SU-DHL-6 (cell line): ENCODE measurements around the gene UQCR10.
A peak's percentile ranks its signal among the peaks of the same experiment; 100 is the strongest.

ENCODE experiments used
- H2AFZ ChIP-seq: fragments of 200-600 bp; sonication (generic); 2 replicates; pipeline ENCODE4 v1.6.1; 2014; ENCODE audit warnings: low read depth, mild to moderate bottlenecking, moderate library complexity, mixed read lengths, antibody characterized with exemption, low read length; ENCODE audit not compliant: severe bottlenecking
- H3F3A ChIP-seq: fragments of 200-600 bp; shearing (Covaris generic); 2 replicates; pipeline ENCODE4 v1.6.0; 2016; ENCODE audit warnings: antibody characterized with exemption, mild to moderate bottlenecking; ENCODE audit not compliant: insufficient read depth
- H3K27ac ChIP-seq: fragments of 200-600 bp; sonication (generic); 2 replicates; pipeline ENCODE4 v1.5.1; 2016; ENCODE audit warnings: low read depth, mild to moderate bottlenecking, low read length, moderate library complexity, mixed read lengths
- H3K27me3 ChIP-seq: fragments of 200-600 bp; sonication (generic), shearing (Covaris generic); 2 replicates; pipeline ENCODE4 v1.6.0; 2014; ENCODE audit warnings: mild to moderate bottlenecking, low read length
- H3K36me3 ChIP-seq: fragments of 200-600 bp; sonication (generic); 2 replicates; pipeline ENCODE4 v1.6.1; 2014; ENCODE audit warnings: mild to moderate bottlenecking, low read length, mixed read lengths
- H3K4me2 ChIP-seq: fragments of 300-600, 200-600 bp; shearing (Covaris generic), sonication (generic); 2 replicates; pipeline ENCODE4 v1.6.0; 2014; ENCODE audit warnings: low read length, low read depth, mild to moderate bottlenecking; ENCODE audit not compliant: poor library complexity, severe bottlenecking
- H3K4me3 ChIP-seq: fragments of 200-600 bp; sonication (generic); 2 replicates; pipeline ENCODE4 v1.5.1; 2014; ENCODE audit warnings: antibody characterized with exemption, low read length, mild to moderate bottlenecking, mixed read lengths; ENCODE audit not compliant: insufficient read depth, poor library complexity, severe bottlenecking
- H3K79me2 ChIP-seq: fragments of 200-600 bp; sonication (generic); 2 replicates; pipeline ENCODE4 v1.6.1; 2014; ENCODE audit warnings: mild to moderate bottlenecking, low read length, moderate library complexity; ENCODE audit not compliant: insufficient read depth
- H3K9ac ChIP-seq: fragments of 200-600 bp; sonication (generic); 2 replicates; pipeline ENCODE4 v1.7.0; 2014; ENCODE audit warnings: mild to moderate bottlenecking, low read length
- H3K9me2 ChIP-seq: fragments of 200-600 bp; sonication (generic); replicated peaks from 2 replicates; pipeline ENCODE4 v1.6.1; 2014; ENCODE audit warnings: low read length; ENCODE audit not compliant: insufficient read depth
- H3K9me3 ChIP-seq: fragments of 200-600 bp; sonication (generic); 2 replicates; pipeline ENCODE4 v1.6.1; 2014; ENCODE audit warnings: low read length, mixed read lengths; ENCODE audit not compliant: insufficient read depth
- H4K20me1 ChIP-seq: fragments of 200-600 bp; sonication (generic); 2 replicates; pipeline ENCODE4 v1.6.1; 2014; ENCODE audit warnings: low read depth, mild to moderate bottlenecking, antibody characterized with exemption, low read length, moderate library complexity, mixed read lengths
- CTCF ChIP-seq: fragments of 200-600 bp; sonication (generic); IDR thresholded peaks from one replicate; pipeline ENCODE4 v1.5.1; 2017; ENCODE audit warnings: antibody characterized with exemption, mild to moderate bottlenecking, low read length, moderate library complexity; ENCODE audit not compliant: insufficient read depth, poor library complexity, severe bottlenecking
- EZH2phosphoT487 ChIP-seq: fragments of 200-600 bp; sonication (generic), shearing (Covaris generic); conservative IDR thresholded peaks from 2 replicates; pipeline ENCODE4 v1.6.1; 2018; ENCODE audit warnings: mild to moderate bottlenecking, antibody characterized with exemption, low read length, moderate library complexity, mixed read lengths

The UQCR10 gene

GRCh38 chr22:29734838-29735237 is 32.3 kb upstream of the UQCR10 start:
- no peak overlapping the region for H3K4me3 ChIP-seq

GRCh38 chr22:29735416-29735815 is 31.8 kb upstream of the UQCR10 start:
- Histone ChIP-seq H3K4me3 (no peak overlapping the region), H2AFZ (no peak overlapping the region), H3K36me3 (no peaks in the 10 kb centered on the region), H3K4me2 (no peak overlapping the region), H3K9ac (no peak overlapping the region), H3K79me2 (no peaks in the 10 kb centered on the region), H3K27ac (peak overlapping the region; percentile 92), H3K27me3 (no peaks in the 10 kb centered on the region), H3F3A (peaks cover 8% of the 10 kb centered on the region), H4K20me1 (no peaks in the 10 kb centered on the region), H3K9me2 (no peaks in the 10 kb centered on the region), H3K9me3 (no peaks in the 10 kb centered on the region)
- TF ChIP-seq EZH2phosphoT487 (no peak), CTCF (no peak)

More at GRCh38 chr22:29734838-29735237, 32.3 kb upstream of the UQCR10 start:
- Histone ChIP-seq H3K9me2 (no peaks in the 10 kb centered on the region), H3K27me3 (no peaks in the 10 kb centered on the region), H3F3A (peaks cover 8% of the 10 kb centered on the region), H3K36me3 (no peaks in the 10 kb centered on the region), H4K20me1 (no peaks in the 10 kb centered on the region), H3K27ac (peak overlapping the region; percentile 92), H2AFZ (no peak overlapping the region), H3K9ac (no peak overlapping the region), H3K9me3 (no peaks in the 10 kb centered on the region), H3K4me2 (peak overlapping the region; percentile 62), H3K79me2 (no peaks in the 10 kb centered on the region)
- TF ChIP-seq CTCF (no peak), EZH2phosphoT487 (no peak)

DNA sequence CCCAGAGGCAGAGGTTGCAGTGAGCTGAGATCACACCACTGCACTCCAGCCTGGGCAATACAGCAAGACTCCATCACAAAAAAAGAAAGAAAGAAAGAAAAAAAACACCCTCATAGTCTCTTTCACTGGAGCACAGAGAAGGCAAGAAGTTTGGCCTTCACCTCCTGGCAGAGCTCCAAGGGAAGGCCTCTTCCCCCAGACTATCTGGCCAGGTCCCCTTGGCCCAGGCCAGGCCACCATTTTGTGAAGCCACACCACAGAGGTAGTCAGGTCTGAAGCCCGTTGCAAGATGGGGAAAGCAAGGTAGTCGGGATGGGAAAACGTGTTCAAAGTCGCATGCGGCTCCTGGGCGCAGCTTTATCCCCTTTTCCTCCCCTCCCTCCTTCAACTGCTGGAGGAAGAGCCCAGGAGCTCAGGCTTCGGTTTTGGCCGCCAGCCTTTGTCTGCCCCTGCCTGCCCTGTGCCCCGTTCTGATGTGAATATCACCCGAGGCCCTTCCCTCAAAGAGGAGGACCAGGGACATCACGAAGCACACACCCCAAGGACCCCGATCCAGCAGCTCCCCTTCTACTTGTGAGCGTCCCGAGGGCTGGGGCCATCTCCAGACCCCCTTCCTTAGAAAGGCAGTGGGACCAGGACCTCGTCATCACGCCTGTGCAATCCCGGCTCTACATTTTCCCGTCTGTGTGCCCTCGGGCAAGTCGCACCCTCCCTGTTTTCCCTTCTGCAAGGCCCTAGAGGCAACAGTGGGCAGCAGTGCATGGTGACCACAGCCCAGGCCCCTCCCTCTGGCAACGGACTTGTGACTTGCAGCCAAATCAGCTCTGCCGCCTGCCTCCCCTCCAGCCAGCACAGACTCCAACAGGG is 29.7 kb upstream of the UQCR10 start:
- H3K4me3 ChIP-seq: no peak overlapping the region

More for the DNA sequence above, 29.7 kb upstream of the UQCR10 start:
- Histone ChIP-seq H3K9ac (no peak overlapping the region), H3K9me2 (no peaks in the 10 kb centered on the region), H3K27me3 (no peaks in the 10 kb centered on the region), H3K36me3 (no peaks in the 10 kb centered on the region), H3K9me3 (no peaks in the 10 kb centered on the region), H3K79me2 (no peaks in the 10 kb centered on the region), H3K4me2 (no peak overlapping the region), H3K27ac (no peak overlapping the region), H3F3A (peaks cover 8% of the 10 kb centered on the region), H2AFZ (no peak overlapping the region), H4K20me1 (no peaks in the 10 kb centered on the region)
- TF ChIP-seq EZH2phosphoT487: no peak
- no peak for TF ChIP-seq CTCF
